T-helper 1 cell treated with Interleukin-12 subunit alpha and Interleukin-12 subunit beta and Interleukin-4 antibody, amounts not matched to agents 30 ng/mL and 1 ng/mL, for 36 hours (primary cell): ENCODE data around the gene GNG7. TPM values are rescaled to one million over a fixed set of nuclear protein-coding genes. Genes with fewer than 3 reads are reported as not detected.
"Not testable (repeated sequence)": the region's sequence is repeated elsewhere in the genome, so short reads cannot be mapped to it uniquely, and the experiment has no call there.

Experiments used
- intact Hi-C: fragments of 100-400 bp; cut with micrococcal nuclease; formaldehyde crosslinking; loops from one replicate; pipeline ENCODE4 v1.15.1; 2024
- total RNA-seq: library from RNA; stranded (reverse); gene quantifications from 2 replicates; pipeline ENCODE4 v1.2.3, GENCODE V29; 2022

Gene GNG7
- total RNA-seq, 1 donor from 2014 or later = 0.32 TPM

DNA sequence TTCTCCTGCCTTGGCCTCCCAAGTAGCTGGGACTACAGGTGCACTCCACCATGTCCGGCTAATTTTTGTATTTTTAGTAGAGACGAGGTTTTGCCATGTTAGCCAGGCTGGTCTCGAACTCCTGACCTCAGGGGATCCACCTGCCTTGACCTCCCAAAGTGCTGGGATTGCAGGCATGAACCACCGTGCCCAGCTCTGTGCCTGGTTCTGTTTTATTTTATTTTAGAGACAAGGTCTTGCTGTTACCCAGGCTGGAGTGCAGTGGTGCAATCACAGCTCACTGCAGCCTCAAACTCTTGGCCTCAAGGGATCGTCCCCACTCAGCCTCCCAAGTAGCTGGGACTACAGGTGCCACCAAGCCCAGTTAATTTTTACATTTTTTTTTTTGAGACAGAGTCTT is 122.1 kb downstream of the GNG7 start:
- intact Hi-C loops = not testable (repeated sequence)

- intact Hi-C loops = loop anchor here (1.0 to 5.0 kb wide), 4 partner anchors 17 to 105 kb away; no protein-coding TSS in a partner anchor
Measured at GRCh38 chr19:2579678-2580280, 122.7 kb downstream of the GNG7 start.

- intact Hi-C loops = loop anchor here (1.0 to 5.0 kb wide), 4 partner anchors 17 to 105 kb away; no protein-coding TSS in a partner anchor
Measured at GRCh38 chr19:2578901-2579677, 123.4 kb downstream of the GNG7 start.

DNA sequence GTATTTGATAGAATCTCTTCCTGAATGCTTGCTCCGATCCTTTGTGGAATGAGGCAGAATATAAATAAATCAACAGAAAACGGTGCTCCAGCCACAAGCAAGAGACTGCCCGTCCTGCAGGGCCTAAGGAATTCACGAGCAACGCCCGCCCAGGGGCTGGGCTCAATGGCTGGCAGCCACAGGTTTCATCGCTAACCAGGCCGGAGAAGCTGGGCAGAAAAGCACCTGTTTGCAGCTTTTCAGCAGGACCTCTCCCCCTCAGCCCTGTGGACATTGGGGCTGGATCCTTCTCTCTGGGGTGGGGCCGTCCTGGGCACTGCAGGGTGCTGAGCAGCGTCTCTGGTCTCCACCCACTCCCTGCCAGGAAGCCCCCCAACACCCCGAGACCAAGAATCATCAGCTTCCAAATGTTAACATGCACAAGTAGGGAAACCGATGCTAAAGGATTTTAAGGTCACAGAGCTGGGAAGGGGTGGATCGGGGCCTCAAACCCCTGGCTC is 124.1 kb downstream of the GNG7 start:
- intact Hi-C loops = loop anchor here (5.0 kb wide), 1 partner anchor 34 kb away; no protein-coding TSS in a partner anchor

DNA sequence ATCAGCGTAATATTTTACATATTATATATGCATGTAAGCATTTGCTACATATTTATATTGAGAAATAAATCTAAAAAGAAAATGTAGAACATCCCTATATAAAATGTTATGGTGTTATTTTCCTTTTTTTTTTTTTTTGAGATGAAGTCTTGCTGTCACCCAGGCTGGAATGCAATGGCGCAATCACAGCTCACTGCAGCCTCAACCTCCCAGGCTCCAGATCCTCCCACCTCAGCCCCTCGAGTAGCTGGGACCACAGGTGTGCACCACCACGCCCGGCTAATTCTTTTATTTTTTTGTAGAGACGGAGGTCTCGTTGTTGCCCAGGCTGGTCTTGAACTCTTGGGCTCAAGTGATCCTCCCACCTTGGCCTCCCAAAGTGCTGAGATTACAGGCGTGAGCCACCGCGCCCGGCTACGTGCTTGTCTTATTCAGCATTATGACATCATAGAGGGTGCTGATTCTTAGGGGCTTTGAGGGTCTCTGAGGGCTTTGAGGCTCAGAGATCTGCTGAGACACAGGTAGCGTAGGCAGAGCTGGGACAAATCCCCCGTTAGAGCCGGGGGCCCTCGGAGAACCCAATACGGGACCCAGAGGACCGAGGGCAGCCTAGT is 124.7 kb downstream of the GNG7 start:
- intact Hi-C loops = loop anchor here (5.0 kb wide), 1 partner anchor 34 kb away; no protein-coding TSS in a partner anchor

DNA sequence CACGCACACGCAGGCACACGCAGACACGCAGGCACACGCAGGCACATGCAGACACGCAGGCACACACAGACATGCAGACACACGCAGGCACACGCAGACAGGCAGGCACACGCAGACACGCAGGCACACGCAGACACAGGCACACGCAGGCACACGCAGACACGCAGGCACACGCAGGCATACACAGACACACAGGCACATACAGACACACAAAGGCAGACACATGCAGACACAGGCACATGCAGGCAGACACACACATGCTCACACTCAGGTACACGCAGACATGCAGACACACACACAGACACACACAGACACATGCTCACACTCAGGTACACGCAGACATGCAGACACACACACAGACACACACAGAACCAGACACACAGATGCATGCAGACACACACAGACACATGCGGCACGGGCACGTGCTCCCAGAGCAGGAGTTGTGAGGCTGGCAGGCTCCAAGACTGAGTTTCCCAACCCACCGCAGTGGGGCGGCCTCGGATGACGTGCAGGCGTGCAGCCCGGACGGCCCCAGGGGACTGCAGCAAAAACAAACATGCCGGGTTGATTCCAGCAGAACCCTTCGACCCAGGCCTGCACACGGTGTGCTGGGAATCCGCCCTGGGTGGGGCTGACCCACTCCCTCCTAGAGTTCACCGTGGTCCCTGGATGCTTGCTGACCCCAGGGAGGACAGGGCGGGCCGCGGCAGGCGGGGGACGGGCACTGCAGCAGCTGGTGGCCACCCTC is 126.6 kb downstream of the GNG7 start:
- intact Hi-C loops = loop anchor here (5.0 kb wide), 1 partner anchor 36 kb away; no protein-coding TSS in a partner anchor

GRCh38 chr19:2574971-2575630 is 127.4 kb downstream of the GNG7 start:
- intact Hi-C loops = loop anchor here (5.0 kb wide), 1 partner anchor 37 kb away; no protein-coding TSS in a partner anchor

DNA sequence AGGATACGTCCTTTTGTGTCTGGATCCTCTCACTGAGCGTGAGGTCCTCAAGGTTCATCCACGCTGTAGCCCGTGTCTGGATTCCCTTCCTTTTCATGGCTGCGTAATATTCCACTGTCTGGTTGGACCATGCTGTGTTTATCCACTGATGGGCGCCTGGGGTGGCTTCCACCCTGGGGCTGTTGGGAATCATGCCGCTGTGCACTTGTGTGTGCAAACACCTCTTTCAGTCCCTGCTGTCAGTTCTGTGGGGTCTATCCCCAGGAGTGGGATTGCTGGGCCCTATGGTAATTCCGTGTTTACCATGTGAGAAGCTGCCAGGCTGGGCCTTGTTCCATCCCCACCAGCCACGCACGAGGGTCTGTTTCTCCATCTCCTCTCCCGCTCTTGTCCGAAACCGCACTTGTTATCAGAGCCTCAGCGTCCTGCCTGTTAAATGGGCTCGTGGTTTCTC is 128.0 kb downstream of the GNG7 start:
- intact Hi-C loops = no loop called here

DNA sequence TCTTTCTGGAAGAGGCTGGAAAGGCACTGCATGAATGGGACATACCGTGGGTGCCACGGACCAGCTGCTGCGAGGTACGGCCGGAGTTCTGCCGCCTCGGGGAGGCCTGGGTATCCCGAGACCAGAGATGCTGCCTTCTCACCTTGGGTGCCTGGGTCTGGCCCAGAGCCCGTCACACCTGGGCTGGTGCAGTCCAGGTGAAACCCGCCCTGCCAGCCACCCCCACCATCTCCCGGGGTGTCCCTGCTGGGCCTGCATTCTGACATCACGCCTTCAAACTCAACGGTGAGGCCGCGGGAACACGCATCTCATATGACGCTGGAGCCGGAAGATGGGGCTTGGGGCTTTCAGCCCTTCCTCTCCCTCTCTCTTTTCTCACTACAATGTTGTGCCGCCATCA is 128.6 kb downstream of the GNG7 start:
- intact Hi-C loops = no loop called here

DNA sequence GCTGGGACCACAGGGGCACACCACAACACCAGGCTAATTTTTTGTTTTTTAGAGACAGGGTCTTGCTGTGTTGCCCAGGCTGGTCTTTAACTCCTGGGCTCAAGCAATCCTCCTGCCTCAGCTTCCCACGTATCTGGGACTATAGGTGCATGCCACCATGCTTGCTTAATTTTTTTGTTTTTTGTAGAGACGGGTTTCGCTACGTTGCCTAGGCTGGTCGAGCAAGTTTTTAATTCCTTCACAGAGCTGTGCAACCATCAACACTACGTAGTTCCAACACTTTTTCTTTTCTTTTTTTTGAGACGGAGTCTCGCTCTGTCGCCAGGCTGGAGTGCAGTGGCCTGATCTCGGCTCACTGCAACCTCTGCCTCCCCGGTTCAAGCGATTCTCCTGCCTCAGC is 130.3 kb downstream of the GNG7 start:
- intact Hi-C loops = not testable (repeated sequence)

- intact Hi-C loops = no loop called here
Measured at GRCh38 chr19:2569596-2570465, 132.7 kb downstream of the GNG7 start.

GRCh38 chr19:2567996-2568395 is 134.5 kb downstream of the GNG7 start:
- intact Hi-C loops = no loop called here

GRCh38 chr19:2567580-2567979 is 134.9 kb downstream of the GNG7 start:
- intact Hi-C loops = no loop called here

- intact Hi-C loops = loop anchor here (2.0 to 5.0 kb wide), 2 partner anchors 34 to 47 kb away; no protein-coding TSS in a partner anchor
Measured at GRCh38 chr19:2563546-2563945, 138.9 kb downstream of the GNG7 start.

DNA sequence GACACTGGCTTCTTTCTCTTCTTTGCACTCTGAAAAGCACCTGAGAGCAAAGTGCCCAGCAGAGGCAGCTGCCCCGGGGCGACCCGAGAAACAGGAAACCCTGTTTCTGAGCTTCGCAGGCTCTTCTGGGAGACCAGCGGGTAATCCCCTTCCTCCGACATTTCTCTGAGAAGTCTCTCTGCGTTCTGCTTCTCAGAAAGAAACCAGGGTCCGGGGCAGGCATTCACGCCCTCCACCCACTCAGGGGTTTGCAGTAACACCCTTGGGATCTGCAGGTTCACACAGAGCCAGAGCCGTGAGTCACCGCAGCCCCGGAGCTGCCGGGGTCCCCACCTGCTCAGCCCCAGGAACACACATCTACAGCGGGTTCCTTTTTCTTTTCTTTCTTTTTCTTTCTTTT is 140.6 kb downstream of the GNG7 start:
- intact Hi-C loops = loop anchor here (1.0 to 5.0 kb wide), 4 partner anchors 9 to 49 kb away; no protein-coding TSS in a partner anchor

- intact Hi-C loops = loop anchor here (5.0 kb wide), 1 partner anchor 36 kb away; no protein-coding TSS in a partner anchor
Measured at GRCh38 chr19:2561221-2561620, 141.3 kb downstream of the GNG7 start.

DNA sequence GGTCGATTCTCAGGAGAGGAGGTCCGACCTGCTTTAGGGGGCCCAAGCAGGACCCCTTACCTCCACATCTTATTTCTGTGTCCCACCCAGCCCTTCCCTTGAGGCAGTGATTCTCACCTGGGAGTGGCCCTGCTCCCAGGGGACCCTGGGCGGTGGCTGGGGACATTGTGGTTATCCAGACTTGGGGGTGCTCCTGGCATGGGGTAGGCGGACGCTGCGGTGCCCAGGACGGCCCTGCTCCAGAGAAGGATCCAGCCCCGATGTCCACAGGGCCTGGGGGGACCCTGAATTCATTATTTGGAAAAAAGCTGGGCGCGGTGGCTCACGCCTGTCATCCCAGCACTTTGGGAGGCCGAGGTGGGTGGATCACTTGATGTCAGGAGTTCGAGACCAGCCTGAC is 142.1 kb downstream of the GNG7 start:
- intact Hi-C loops = loop anchor here (5.0 kb wide), 1 partner anchor 37 kb away; no protein-coding TSS in a partner anchor

GRCh38 chr19:2558543-2558942 is 144.0 kb downstream of the GNG7 start:
- intact Hi-C loops = no loop called here

- intact Hi-C loops = not testable (repeated sequence)
Measured at GRCh38 chr19:2558131-2558530, 144.4 kb downstream of the GNG7 start.
